Measurements from ENCODE around the gene AHSA1. TPM values are rescaled to one million over a fixed set of nuclear protein-coding genes. Genes with fewer than 3 reads are reported as not detected.
A peak's percentile ranks its signal among the peaks of the same experiment; 100 is the strongest.

AHSA1 gene
- total and polyA plus RNA-seq, 2 donors (not counting 1 experiment from before 2014, with no cell fraction given), result 83.2 to 87.5 TPM

DNA sequence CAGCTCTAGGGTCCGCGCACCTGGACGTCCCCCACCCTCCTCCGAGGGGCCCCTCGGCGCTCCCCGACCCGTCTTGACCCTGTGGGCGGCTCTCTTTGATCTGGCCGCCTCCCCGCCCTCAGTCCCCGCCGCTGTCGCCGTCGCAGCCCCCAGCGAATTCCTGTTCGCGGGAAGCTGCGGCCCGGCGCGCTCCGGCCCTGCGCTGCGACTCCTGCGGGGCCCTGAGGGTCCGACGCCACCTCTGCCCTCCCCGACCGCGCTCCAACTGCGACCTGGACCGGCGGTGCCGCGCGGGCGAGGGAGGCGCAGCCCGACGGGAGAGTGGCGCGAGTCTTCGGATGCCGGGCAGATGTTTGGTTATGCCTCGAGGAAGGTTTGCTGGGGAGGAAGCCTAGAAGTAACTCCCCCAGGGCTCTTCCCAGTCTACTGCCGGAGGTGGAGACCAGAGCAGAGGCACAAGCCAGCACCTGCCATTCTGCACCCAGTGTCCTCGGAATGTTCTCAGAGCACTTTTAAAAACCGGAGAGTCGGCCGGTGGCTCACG is 41.2 kb downstream of the AHSA1 start:
- ChIA-PET CTCF (interaction anchor here (1.7 kb wide), 1 partner anchor 183 kb away, joined by 3 read pairs; no protein-coding TSS in a partner anchor), POLR2A (no interaction called here)
- Mint-ChIP-seq H3K27me3 (peaks cover 26% of the 10 kb centered on the region), H3K4me3 (peak overlapping the region; percentile 77), H3K4me1 (peaks cover 17% of the 10 kb centered on the region), H3K27ac (no peak overlapping the region), H3K9me3 (ENCODE audit: insufficient read depth) (peaks cover 4% of the 10 kb centered on the region)
- peaks cover 16 to 17% of the 10 kb centered on the region in 2 donors for H3K4me1 ChIP-seq (ENCODE audit: control insufficient read depth in 2 of 2, insufficient read depth in 2 of 2, low read length in 2 of 2)
- H3K79me2 ChIP-seq (ENCODE audit: control insufficient read depth, insufficient read depth, low read length), result no peaks in the 10 kb centered on the region
- H2AFZ ChIP-seq (ENCODE audit: insufficient read depth, low read depth, low read length, poor library complexity, severe bottlenecking), result peak overlapping the region; percentile 70
- peak overlapping the region in 4 of 5 experiments; percentile 24 to 62 (median 52) for H3K4me3 ChIP-seq (ENCODE audit: control extremely low read depth in 1 of 5, extremely low read depth in 1 of 5, insufficient read depth in 1 of 5, low read depth in 2 of 5, low read length in 4 of 5)
- H3K4me2 ChIP-seq (replicated peaks; ENCODE audit: low read depth, low read length, poor library complexity, severe bottlenecking), result peak overlapping the region; percentile 95
- H3K9ac ChIP-seq (ENCODE audit: low read length), result peak overlapping the region; percentile 64
- no peak overlapping the region for H3K27ac ChIP-seq (ENCODE audit: low read length in 2 of 2)
- DNase-seq (peak; percentile 42), ATAC-seq (ENCODE audit: low read depth) (peak; percentile 8)
- intact Hi-C loops (cut with micrococcal nuclease), result no loop called here
- 3% methylated on average over 52 of the region's 53 CpGs for WGBS (ENCODE audit: insufficient coverage)
- no peaks in the 10 kb centered on the region for H3K36me3 ChIP-seq (replicated peaks in 1 of 2; ENCODE audit: control extremely low read depth in 1 of 2, control insufficient read depth in 1 of 2, extremely low read depth in 1 of 2, insufficient read depth in 2 of 2, low read length in 1 of 2)
- H4K20me1 ChIP-seq (ENCODE audit: control insufficient read depth, insufficient read depth, low read length, poor library complexity, severe bottlenecking), result no peaks in the 10 kb centered on the region
- TF ChIP-seq, protein P1, sequence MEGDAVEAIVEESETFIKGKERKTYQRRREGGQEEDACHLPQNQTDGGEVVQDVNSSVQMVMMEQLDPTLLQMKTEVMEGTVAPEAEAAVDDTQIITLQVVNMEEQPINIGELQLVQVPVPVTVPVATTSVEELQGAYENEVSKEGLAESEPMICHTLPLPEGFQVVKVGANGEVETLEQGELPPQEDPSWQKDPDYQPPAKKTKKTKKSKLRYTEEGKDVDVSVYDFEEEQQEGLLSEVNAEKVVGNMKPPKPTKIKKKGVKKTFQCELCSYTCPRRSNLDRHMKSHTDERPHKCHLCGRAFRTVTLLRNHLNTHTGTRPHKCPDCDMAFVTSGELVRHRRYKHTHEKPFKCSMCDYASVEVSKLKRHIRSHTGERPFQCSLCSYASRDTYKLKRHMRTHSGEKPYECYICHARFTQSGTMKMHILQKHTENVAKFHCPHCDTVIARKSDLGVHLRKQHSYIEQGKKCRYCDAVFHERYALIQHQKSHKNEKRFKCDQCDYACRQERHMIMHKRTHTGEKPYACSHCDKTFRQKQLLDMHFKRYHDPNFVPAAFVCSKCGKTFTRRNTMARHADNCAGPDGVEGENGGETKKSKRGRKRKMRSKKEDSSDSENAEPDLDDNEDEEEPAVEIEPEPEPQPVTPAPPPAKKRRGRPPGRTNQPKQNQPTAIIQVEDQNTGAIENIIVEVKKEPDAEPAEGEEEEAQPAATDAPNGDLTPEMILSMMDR (IDR thresholded peaks at IDR 0.05), result no peak
- TF ChIP-seq EZH2 (IDR thresholded peaks at IDR 0.05; ENCODE audit: borderline replicate concordance, insufficient read depth, low read depth, low read length, poor library complexity, severe bottlenecking), result no peak
- peaks cover 0 to 32% (median 11%) of the 10 kb centered on the region in 4 experiments for H3K27me3 ChIP-seq (replicated peaks in 1 of 4; ENCODE audit: control extremely low read depth in 1 of 4, control insufficient read depth in 3 of 4, insufficient read depth in 4 of 4, low read length in 3 of 4)
- peaks cover 0 to 18% (median 3%) of the 10 kb centered on the region in 3 donors for H3K9me3 ChIP-seq (ENCODE audit: control extremely low read depth in 1 of 3, control insufficient read depth in 2 of 3, insufficient read depth in 1 of 3, low read length in 2 of 3)

DNA sequence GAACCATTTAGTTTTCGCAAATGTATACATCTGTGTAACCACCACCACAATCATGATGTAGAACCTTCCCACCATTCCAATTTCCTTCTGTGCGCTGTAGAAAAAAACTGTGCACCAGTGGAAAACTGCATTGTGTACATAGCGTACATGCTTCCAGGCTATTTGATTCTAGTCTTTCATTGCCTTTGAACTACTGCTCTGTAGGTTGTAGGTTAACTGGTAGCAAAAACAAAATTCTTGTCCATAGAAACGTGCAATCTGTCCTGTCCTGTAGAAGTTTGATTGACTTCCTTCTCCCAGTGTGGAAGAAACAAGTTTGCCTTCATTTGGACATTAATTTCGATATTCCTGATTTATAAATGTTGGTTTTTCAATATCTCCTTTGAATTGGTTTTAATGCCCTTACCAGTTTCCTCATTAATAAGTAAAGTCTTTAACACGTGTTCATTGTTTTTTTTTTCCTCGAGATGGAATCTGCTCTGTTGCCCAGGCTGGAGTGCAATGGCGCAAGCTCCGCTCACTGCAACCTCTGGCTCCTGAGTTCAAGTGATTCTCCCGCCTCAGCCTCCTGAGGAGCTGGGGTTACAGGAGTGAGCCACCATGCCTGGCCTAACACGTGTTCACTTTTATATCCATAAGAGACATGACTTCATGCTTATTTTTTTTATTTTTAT is 44.4 kb downstream of the AHSA1 start:
- ATAC-seq (ENCODE audit: low read depth) (no peak), DNase-seq (no peak)
- peaks cover 18% of the 10 kb centered on the region for H3K27me3 Mint-ChIP-seq
- no peak overlapping the region for H3K27ac Mint-ChIP-seq
- peaks cover 17% of the 10 kb centered on the region for H3K4me1 Mint-ChIP-seq
- no peaks in the 10 kb centered on the region for H4K20me1 ChIP-seq (ENCODE audit: control insufficient read depth, insufficient read depth, low read length, poor library complexity, severe bottlenecking)
- no peak overlapping the region for H3K27ac ChIP-seq (ENCODE audit: low read length in 2 of 2)
- TF ChIP-seq EZH2 (IDR thresholded peaks at IDR 0.05; ENCODE audit: borderline replicate concordance, insufficient read depth, low read depth, low read length, poor library complexity, severe bottlenecking), result no peak
- TF ChIP-seq, protein P1 (IDR thresholded peaks at IDR 0.05), result no peak
- H3K4me1 ChIP-seq (ENCODE audit: control insufficient read depth in 2 of 2, insufficient read depth in 2 of 2, low read length in 2 of 2), result peaks cover 16 to 17% of the 10 kb centered on the region in 2 donors
- no peak overlapping the region for H2AFZ ChIP-seq (ENCODE audit: insufficient read depth, low read depth, low read length, poor library complexity, severe bottlenecking)
- peaks cover 0 to 6% of the 10 kb centered on the region in 2 experiments for H3K36me3 ChIP-seq (replicated peaks in 1 of 2; ENCODE audit: control extremely low read depth in 1 of 2, control insufficient read depth in 1 of 2, extremely low read depth in 1 of 2, insufficient read depth in 2 of 2, low read length in 1 of 2)
- H3K79me2 ChIP-seq (ENCODE audit: control insufficient read depth, insufficient read depth, low read length), result no peaks in the 10 kb centered on the region
- peaks cover 0 to 27% (median 9%) of the 10 kb centered on the region in 4 experiments for H3K27me3 ChIP-seq (replicated peaks in 1 of 4; ENCODE audit: control extremely low read depth in 1 of 4, control insufficient read depth in 3 of 4, insufficient read depth in 4 of 4, low read length in 3 of 4)
- 93% methylated on average over 8 of the region's 11 CpGs for WGBS (ENCODE audit: insufficient coverage)
- H3K4me3 Mint-ChIP-seq, result no peak overlapping the region
- POLR2A ChIA-PET, result no interaction called here
- H3K9ac ChIP-seq (ENCODE audit: low read length), result no peak overlapping the region
- no peak overlapping the region for H3K4me3 ChIP-seq (ENCODE audit: control extremely low read depth in 1 of 5, extremely low read depth in 1 of 5, insufficient read depth in 1 of 5, low read depth in 2 of 5, low read length in 4 of 5)
- no peak overlapping the region for H3K4me2 ChIP-seq (replicated peaks; ENCODE audit: low read depth, low read length, poor library complexity, severe bottlenecking)
- peaks cover 4% of the 10 kb centered on the region for H3K9me3 Mint-ChIP-seq (ENCODE audit: insufficient read depth)
- CTCF ChIA-PET, result no interaction called here
- intact Hi-C loops (cut with micrococcal nuclease), result no loop called here
- peaks cover 0 to 20% (median 5%) of the 10 kb centered on the region in 3 donors for H3K9me3 ChIP-seq (ENCODE audit: control extremely low read depth in 1 of 3, control insufficient read depth in 2 of 3, insufficient read depth in 1 of 3, low read length in 2 of 3)

Data from B cell (primary cell).